ENCODE measurements around the gene RIC1.

Gene RIC1

DNA sequence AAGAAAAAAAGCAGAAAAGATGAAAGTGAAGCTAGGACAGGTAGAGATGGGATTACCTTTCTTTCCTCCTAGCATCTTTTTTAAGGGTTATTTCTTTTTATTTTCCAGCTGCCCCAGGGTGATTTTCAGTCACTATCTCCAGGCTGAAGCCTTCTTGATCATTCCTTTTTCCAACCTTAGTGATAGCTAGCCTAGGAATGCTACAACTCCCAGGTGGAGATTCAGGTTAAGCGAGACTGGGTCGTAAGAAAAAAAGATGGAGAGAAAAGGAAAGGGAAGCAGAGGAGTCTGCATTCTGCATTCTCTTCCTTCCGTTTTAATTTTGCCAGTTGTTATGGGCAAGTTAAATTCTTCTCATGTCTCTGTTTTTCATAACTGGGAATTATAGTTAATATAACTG lies 36.7 kb upstream of the RIC1 start:
- no peak overlapping the region for H3K4me3 ChIP-seq (ENCODE audit: low read length)
- no peak for DNase-seq (ENCODE audit: low read depth)
- TF ChIP-seq, protein P1, sequence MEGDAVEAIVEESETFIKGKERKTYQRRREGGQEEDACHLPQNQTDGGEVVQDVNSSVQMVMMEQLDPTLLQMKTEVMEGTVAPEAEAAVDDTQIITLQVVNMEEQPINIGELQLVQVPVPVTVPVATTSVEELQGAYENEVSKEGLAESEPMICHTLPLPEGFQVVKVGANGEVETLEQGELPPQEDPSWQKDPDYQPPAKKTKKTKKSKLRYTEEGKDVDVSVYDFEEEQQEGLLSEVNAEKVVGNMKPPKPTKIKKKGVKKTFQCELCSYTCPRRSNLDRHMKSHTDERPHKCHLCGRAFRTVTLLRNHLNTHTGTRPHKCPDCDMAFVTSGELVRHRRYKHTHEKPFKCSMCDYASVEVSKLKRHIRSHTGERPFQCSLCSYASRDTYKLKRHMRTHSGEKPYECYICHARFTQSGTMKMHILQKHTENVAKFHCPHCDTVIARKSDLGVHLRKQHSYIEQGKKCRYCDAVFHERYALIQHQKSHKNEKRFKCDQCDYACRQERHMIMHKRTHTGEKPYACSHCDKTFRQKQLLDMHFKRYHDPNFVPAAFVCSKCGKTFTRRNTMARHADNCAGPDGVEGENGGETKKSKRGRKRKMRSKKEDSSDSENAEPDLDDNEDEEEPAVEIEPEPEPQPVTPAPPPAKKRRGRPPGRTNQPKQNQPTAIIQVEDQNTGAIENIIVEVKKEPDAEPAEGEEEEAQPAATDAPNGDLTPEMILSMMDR (conservative IDR thresholded peaks at IDR 0.05; ENCODE audit: low read depth, low read length) = no peak

DNA sequence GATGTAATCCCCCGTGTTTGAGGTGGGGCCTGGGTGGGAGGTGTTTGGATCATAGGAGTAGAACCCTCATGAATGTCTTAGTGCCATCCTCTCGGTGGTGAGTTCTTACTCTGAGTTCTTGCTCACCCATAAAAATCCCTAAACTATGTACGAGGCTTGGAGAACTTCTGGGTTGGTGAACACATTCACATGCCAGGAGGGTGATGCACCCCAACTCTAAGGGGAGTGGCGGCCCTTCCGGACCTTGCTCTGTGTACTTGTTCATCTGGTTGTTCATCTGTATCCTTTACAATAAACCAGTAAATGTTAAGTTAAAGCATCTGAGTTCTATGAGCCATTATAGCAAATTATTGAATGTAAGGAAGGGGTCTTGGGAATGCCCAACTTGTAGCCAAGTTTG lies 36.0 kb upstream of the RIC1 start:
- no peak for DNase-seq (ENCODE audit: low read depth)
- TF ChIP-seq, protein P1 (conservative IDR thresholded peaks at IDR 0.05; ENCODE audit: low read depth, low read length) = no peak
- H3K4me3 ChIP-seq (ENCODE audit: low read length) = no peak overlapping the region

GRCh38 chr9:5593904-5594303 lies 35.0 kb upstream of the RIC1 start:
- H3K4me3 ChIP-seq (ENCODE audit: low read length) = no peak overlapping the region
- no peak for DNase-seq (ENCODE audit: low read depth)
- TF ChIP-seq, protein P1 (conservative IDR thresholded peaks at IDR 0.05; ENCODE audit: low read depth, low read length) = no peak

GRCh38 chr9:5596173-5596572 lies 32.7 kb upstream of the RIC1 start:
- H3K4me3 ChIP-seq (ENCODE audit: low read length) = no peak overlapping the region
- no peak for DNase-seq (ENCODE audit: low read depth)
- TF ChIP-seq, protein P1 (conservative IDR thresholded peaks at IDR 0.05; ENCODE audit: low read depth, low read length) = no peak

- peak overlapping the region; percentile 48 for H3K4me3 ChIP-seq (ENCODE audit: low read length)
- TF ChIP-seq, protein P1 (conservative IDR thresholded peaks at IDR 0.05; ENCODE audit: low read depth, low read length) = peak; percentile 3
- DNase-seq (ENCODE audit: low read depth) = peak; percentile 68
Observed at GRCh38 chr9:5608298-5609225, 20.3 kb upstream of the RIC1 start.

GRCh38 chr9:5609226-5609596 lies 19.7 kb upstream of the RIC1 start:
- TF ChIP-seq, protein P1 (conservative IDR thresholded peaks at IDR 0.05; ENCODE audit: low read depth, low read length) = no peak
- no peak for DNase-seq (ENCODE audit: low read depth)
- H3K4me3 ChIP-seq (ENCODE audit: low read length) = peak overlapping the region; percentile 48

DNA sequence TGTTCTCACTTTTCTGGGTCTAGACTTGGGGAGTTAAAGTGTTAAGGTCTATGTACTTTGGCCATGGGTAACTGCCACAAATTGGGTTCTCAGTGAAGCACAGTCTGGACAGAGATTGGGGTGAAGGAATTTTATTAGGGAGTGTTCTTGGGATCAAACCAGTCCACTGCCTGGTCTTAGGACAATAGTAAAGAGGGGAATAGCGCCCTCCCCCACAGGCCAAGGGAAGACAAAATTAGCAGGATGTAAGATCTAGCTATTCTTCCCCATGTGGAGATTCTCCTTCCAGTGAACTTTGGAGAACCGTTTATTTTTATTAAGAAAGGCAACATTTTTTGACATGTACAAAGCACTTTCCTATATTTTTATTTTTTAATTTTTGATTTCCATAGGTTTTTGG lies 18.4 kb upstream of the RIC1 start:
- H3K4me3 ChIP-seq (ENCODE audit: low read length) = no peak overlapping the region
- no peak for DNase-seq (ENCODE audit: low read depth)
- TF ChIP-seq, protein P1 (conservative IDR thresholded peaks at IDR 0.05; ENCODE audit: low read depth, low read length) = no peak

All from retinal pigment epithelial cell (primary cell).